GM23338 (cell line): ENCODE results near the gene EQTN.

ENCODE experiments used
- CREB1 ChIP-seq: fragments of 250-450 bp; sonication (Bioruptor Pico); IDR thresholded peaks from 2 replicates; pipeline ENCODE4 v1.5.0; 2020; ENCODE audit warnings: low read depth, mild to moderate bottlenecking, moderate library complexity
- EZH2 ChIP-seq: fragments of 200-600 bp; sonication (generic); IDR thresholded peaks from one replicate; pipeline ENCODE4 v1.8.0; 2017; ENCODE audit warnings: antibody characterized with exemption, mild to moderate bottlenecking, low read depth; ENCODE audit not compliant: unreplicated experiment
- EZH2phosphoT487 ChIP-seq: fragments of 200-600 bp; sonication (generic); IDR thresholded peaks from one replicate; pipeline ENCODE4 v1.8.1; 2018; ENCODE audit warnings: antibody characterized with exemption; ENCODE audit not compliant: unreplicated experiment
- JUNB ChIP-seq: IDR thresholded peaks from one replicate; pipeline ENCODE4 v1.6.1; 2016; ENCODE audit warnings: antibody characterized with exemption; ENCODE audit not compliant: unreplicated experiment
- NANOG ChIP-seq: IDR thresholded peaks from 2 replicates; pipeline ENCODE4 v1.6.1; 2016; ENCODE audit warnings: antibody characterized with exemption, borderline replicate concordance
- POLR2AphosphoS5 ChIP-seq: IDR thresholded peaks from 2 replicates; pipeline ENCODE4 v1.6.1; 2016; ENCODE audit warnings: antibody characterized with exemption, low read depth
- ZNF114 ChIP-seq: fragments of 250-450 bp; sonication (Bioruptor Pico); IDR thresholded peaks from 2 replicates; pipeline ENCODE4 v1.5.0; 2020; ENCODE audit warnings: mild to moderate bottlenecking, moderate library complexity
- TF ChIP-seq, protein P1 (sequence below), 2 experiments: fragments of 200-600 bp in 1 of 2; sonication (generic) in 1 of 2; conservative IDR thresholded peaks; 2 replicates each; pipeline versions ENCODE4 v1.5.1 to v1.6.1; 2016 to 2017; ENCODE audit warnings: antibody characterized with exemption in 2 of 2, low read depth in 2 of 2, mild to moderate bottlenecking in 2 of 2, moderate library complexity in 1 of 2
- TF ChIP-seq, protein P2 (sequence below): IDR thresholded peaks from one replicate; pipeline ENCODE4 v1.6.1; 2018; ENCODE audit warnings: antibody characterized with exemption; ENCODE audit not compliant: unreplicated experiment
- TF ChIP-seq, protein P3 (sequence below): IDR thresholded peaks from 2 replicates; pipeline ENCODE4 v1.6.1; 2016; ENCODE audit warnings: antibody characterized with exemption

DNA sequence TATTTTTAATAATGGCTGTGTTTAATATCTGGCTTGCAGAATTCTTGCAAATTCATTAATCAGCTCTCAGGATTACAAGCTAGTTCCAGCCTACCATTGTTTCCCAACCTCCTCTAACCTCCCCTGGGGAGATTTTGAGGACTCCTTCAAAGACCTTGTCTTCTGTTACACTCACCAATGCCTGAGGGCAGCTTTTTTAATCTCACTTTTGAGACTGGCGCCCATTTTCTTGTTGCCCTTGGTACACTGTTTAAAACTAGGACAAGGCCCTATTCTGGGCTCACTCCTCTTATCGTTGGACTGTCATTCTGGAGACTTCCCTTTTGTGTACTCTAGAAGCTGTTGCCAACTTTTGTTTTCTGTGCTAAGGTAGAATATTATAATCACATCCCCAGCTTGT is 13.6 kb upstream of the EQTN start:
- TF ChIP-seq, protein P1, sequence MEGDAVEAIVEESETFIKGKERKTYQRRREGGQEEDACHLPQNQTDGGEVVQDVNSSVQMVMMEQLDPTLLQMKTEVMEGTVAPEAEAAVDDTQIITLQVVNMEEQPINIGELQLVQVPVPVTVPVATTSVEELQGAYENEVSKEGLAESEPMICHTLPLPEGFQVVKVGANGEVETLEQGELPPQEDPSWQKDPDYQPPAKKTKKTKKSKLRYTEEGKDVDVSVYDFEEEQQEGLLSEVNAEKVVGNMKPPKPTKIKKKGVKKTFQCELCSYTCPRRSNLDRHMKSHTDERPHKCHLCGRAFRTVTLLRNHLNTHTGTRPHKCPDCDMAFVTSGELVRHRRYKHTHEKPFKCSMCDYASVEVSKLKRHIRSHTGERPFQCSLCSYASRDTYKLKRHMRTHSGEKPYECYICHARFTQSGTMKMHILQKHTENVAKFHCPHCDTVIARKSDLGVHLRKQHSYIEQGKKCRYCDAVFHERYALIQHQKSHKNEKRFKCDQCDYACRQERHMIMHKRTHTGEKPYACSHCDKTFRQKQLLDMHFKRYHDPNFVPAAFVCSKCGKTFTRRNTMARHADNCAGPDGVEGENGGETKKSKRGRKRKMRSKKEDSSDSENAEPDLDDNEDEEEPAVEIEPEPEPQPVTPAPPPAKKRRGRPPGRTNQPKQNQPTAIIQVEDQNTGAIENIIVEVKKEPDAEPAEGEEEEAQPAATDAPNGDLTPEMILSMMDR (conservative IDR thresholded peaks at IDR 0.05; ENCODE audit: low read depth in 2 of 2) = no peak
- no peak for TF ChIP-seq ZNF114
- no peak for TF ChIP-seq POLR2AphosphoS5
- TF ChIP-seq, protein P2, sequence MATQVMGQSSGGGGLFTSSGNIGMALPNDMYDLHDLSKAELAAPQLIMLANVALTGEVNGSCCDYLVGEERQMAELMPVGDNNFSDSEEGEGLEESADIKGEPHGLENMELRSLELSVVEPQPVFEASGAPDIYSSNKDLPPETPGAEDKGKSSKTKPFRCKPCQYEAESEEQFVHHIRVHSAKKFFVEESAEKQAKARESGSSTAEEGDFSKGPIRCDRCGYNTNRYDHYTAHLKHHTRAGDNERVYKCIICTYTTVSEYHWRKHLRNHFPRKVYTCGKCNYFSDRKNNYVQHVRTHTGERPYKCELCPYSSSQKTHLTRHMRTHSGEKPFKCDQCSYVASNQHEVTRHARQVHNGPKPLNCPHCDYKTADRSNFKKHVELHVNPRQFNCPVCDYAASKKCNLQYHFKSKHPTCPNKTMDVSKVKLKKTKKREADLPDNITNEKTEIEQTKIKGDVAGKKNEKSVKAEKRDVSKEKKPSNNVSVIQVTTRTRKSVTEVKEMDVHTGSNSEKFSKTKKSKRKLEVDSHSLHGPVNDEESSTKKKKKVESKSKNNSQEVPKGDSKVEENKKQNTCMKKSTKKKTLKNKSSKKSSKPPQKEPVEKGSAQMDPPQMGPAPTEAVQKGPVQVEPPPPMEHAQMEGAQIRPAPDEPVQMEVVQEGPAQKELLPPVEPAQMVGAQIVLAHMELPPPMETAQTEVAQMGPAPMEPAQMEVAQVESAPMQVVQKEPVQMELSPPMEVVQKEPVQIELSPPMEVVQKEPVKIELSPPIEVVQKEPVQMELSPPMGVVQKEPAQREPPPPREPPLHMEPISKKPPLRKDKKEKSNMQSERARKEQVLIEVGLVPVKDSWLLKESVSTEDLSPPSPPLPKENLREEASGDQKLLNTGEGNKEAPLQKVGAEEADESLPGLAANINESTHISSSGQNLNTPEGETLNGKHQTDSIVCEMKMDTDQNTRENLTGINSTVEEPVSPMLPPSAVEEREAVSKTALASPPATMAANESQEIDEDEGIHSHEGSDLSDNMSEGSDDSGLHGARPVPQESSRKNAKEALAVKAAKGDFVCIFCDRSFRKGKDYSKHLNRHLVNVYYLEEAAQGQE = no peak
- no peak for TF ChIP-seq EZH2phosphoT487
- no peak for TF ChIP-seq EZH2
- TF ChIP-seq, protein P3, sequence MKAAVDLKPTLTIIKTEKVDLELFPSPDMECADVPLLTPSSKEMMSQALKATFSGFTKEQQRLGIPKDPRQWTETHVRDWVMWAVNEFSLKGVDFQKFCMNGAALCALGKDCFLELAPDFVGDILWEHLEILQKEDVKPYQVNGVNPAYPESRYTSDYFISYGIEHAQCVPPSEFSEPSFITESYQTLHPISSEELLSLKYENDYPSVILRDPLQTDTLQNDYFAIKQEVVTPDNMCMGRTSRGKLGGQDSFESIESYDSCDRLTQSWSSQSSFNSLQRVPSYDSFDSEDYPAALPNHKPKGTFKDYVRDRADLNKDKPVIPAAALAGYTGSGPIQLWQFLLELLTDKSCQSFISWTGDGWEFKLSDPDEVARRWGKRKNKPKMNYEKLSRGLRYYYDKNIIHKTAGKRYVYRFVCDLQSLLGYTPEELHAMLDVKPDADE = no peak
- no peak for TF ChIP-seq JUNB
- TF ChIP-seq CREB1 (CRISPR knock-in tag) = no peak
- TF ChIP-seq NANOG = no peak
